T-helper 1 cell (primary cell): Measurements from ENCODE around the gene OR1L8.
"Not testable (repeated sequence)": the region's sequence is repeated elsewhere in the genome, so short reads cannot be mapped to it uniquely, and the experiment has no call there.

Experiments used
- DNase-seq, 5 donors: peaks; one replicate each; pipeline ENCODE4 v3.0.0-alpha.2; 2012 to 2020
- total RNA-seq, 4 donors: gene quantifications; one replicate each; lab custom pipeline; 2026; lab: John Stamatoyannopoulos, UW

The OR1L8 gene, protein sequence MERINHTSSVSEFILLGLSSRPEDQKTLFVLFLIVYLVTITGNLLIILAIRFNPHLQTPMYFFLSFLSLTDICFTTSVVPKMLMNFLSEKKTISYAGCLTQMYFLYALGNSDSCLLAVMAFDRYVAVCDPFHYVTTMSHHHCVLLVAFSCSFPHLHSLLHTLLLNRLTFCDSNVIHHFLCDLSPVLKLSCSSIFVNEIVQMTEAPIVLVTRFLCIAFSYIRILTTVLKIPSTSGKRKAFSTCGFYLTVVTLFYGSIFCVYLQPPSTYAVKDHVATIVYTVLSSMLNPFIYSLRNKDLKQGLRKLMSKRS
- 0 reads per million in 4 donors for total RNA-seq

DNA sequence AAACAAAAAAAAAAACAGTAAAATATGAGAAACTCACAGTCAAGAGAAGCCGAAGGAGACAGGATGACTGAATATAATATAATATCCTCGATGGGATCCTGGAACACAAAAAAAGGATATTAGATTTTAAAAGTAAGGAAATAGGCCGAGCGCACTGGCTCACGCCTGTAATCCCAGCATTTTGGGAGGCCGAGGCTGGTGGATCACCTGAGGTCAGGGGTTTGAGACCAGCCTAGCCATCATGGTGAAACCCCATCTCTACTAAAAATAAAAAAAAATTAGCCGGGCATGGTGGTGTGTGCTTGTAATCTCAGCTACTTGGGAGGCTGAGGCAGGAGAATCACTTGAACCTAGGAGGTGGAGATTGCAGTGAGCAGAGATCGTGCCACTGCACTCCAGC, at the start of gene OR1L8:
Gene OR1L8 (minus strand): TSS at position 101 of the 400 bp plus-strand sequence. CDS start 14,907 bp downstream, outside the sequence.
- DNase-seq: not testable (repeated sequence)

DNA sequence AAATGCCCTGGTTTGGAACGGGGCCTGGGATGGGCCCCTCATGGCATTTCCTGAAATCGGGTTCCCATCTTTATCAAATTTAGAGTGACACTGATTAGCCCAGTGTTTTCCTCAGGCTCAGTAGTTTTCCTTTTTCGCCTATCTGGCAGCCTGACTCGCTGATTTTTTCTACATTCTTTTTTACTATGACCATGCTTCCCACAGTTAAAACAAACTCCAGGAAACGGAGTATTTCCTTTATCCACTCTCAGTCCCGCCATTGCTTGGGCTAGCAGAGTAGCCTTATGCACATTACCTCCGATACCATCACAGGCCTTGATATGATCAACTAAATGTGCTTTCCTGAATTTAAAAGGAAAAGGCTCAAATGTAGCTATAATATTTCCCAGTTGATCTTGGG, 36.8 kb upstream of the OR1L8 start:
- DNase-seq: no peak

DNA sequence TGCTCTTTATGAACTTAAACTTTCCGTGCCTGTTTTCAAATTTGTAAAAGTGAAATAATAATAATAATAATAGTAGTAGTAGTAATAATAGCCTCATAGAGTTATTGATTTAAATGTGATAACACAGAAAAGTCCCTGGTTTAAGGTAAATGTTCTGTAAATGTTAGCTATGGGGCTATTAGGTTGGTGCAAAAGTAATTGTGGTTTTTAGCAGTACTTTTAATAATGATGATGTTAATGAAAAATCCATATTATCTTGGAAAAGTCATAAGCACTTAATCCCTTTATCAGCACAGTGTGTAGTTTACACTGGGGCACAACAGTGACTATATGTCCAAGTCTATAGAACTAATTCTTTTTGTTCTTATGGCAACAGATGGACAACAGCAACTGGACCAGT, 31.2 kb upstream of the OR1L8 start, which contains the start of gene OR1Q1:
Gene OR1Q1 (plus strand): TSS at position 377 of the 400 bp plus-strand sequence. CDS start 0 bp downstream, at position 377.
- DNase-seq: no peak

DNA sequence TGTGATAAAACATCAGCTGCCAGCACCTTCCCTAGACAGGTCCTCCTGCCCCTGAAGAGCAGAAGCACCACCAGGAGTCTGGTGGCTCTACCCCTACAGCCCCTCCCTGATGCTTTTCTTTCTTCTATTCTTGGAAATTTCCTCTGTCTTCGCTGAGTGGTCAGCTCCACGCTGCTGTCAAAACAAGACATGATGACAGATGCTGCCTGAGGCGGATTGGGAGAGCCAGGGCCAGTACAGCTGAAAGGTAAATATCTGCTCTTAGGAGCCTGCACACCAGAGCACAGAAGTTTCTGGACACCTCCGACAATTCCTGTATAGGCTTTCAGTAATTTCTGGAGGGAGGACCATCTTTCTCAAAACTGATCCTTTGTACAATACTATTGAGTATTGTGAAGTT, 26.6 kb upstream of the OR1L8 start:
- DNase-seq: no peak

DNA sequence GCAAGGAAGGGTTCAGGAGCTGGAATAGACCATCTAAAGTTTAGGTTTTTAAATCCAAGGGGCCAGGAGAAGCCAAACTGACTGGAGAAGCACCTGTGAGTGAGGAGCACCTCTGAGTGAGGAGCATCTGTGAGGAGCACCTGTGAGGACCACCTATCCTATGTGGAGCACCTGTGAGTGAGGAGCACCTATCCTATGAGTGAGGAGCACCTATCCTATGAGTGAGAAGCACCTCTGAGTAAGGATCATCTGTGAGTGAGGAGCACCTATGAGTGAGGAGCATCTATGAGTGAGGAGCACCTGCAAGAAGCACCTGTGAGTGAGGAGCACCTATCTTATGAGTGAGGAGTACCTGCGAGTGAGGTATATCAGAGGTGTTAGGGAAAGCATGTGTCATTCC, 23.4 kb upstream of the OR1L8 start:
- no peak for DNase-seq

DNA sequence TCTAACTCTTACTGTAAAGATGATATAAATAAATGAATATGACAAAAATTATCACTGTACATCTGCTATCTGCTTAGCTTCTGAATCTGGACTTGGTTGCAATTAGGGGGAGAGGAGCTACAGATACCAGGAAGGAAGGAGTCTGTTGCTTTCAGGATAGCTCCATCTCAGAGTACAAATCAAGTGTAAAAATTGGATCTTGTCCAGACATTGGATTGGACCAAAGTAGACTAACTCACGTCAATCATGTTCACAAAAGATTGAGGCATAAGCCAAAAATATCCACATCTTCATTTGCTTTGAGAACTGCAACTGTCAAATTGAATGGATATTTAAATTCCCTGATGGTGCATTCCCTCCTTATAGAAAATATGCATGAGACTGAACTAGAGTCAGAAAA, 22.5 kb upstream of the OR1L8 start:
- DNase-seq: no peak

DNA sequence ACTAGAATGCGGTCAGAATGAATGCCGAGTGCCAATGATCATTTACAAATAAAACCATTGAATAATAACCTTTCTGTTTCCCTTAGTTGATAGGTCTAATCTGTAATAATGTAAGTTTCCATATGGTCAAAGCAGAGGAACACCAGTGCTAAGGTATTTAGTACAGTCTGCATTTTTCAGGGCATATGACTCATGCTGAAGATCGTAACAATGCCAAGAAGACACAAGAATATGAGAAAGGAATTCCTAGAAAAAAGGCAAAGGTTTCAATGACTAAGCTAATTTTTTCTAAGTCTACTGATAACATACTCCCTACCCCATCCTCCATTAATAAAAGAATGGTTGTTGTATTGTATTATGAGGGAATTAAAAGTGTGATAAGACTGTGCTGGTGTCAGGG, 2.8 kb downstream of the OR1L8 start:
- DNase-seq: no peak

DNA sequence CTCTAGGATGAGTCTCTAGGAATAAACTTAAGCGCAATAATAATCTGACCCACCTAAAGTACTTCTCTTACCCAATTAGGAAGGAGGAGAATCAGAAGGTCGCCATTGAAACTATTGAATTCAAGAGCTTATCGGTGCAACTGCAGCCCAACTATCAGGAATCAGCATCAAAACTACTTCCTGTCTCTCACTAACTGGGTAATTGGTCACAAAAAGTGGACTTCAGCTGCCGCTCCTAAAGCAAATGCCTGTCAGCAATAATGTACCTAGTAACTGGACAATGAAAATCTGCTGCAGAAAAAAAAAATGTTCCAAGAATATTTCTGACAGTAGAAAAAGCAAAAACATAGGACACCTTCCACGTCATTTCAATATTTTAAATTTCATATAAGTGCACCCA, 3.3 kb downstream of the OR1L8 start:
- no peak for DNase-seq

DNA sequence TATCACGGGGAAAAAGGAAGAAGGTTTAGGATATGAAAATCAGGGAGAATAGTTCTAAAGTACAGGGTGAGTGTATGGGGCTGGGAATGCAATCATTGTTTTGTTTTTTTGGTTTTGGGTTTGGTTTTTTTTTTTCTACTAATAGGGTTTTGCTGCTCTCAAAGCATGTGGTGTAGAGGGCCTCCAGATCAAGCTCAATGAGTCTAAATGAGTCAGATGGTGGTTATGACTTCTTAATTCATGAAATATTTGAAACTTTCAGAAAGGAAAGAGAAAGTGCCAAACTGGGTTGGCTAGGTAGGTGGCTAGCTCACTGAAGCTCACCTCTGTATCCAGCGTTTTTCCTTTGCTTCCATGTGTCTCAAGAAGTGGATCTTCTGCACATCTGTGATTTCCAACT, 10.7 kb downstream of the OR1L8 start:
- DNase-seq: no peak

DNA sequence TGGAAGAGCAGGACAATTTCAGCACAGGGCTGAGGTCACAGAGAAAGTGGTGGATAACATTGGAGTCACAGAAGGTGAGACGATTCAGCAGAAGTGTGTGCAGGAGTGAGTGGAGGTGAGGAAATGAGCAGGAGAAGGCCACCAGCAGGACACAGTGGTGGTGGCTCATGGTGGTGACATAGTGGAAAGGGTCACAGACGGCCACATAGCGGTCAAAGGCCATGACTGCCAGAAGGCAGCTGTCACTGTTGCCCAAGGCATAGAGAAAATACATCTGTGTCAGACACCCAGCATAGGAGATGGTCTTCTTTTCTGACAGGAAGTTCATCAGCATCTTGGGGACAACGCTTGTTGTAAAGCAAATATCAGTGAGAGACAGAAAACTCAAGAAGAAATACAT, 15.3 kb downstream of the OR1L8 start:
- DNase-seq: no peak

DNA sequence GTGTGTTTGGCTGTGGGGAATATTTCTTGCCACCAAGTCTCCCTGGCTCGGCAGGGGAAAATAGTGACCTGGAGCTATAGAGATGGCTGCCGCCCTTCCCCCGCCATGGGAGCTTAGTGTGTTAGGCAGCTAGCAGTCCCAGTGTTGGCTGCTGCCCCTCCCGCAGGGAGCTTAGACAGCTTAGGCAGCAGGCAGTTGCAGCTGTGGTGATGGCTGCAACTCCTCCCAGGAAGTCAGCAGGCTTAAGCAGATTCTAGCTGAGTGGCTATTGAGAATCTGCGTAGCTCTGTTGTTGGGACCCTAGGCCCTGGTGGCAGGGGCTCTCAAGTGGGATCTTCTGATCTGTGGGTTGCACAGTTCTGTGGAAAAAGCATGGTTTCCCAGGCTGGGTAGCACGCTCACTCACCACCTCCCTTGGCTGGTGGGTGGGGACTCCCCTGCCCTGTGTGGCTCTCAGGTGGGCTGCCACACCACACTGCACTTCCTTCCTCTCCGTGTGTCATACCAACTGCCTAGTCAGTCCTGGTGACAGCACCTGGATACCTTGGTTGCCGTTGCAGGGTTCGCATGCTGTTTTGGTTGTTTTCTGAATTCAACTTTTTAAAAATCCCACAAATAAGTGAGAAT, 20.9 kb downstream of the OR1L8 start:
- DNase-seq: no peak

DNA sequence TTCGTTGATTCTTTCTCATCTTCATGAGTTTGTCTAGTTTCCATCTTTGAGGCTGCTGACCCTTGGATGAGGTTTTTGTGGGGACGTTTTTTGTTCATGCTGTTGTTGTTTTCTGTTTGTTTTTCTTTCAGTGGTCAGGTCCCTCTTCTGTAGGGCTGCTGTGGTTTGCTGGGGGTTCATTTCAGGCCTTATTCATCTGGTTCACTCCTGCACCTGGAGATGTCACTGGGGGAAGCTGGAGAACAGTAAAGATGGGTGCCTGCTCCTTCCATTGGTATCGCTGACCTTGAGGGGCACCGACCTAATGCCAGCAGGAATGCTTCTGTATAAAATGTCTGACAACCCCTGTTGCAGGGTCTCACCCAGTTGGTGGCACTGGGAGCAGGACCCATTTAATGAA, 21.7 kb downstream of the OR1L8 start:
- no peak for DNase-seq

DNA sequence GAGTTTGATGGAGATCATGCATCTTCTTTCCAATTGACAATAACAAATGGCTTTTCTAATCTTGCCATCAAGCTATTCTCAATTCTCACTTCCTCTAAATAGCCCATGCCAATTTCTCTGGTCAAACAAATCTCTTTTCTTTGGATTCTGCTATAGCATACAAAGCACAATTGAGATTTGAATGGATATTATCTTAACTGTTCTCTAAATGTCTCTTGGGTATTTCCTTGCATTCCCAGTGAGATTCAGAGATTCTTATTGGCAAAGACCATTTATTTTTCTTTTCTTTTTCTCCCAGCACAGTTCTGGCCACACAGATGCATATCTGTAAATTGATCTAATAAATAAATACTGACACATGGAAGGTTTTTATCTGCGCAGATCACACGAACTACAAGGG, 30.4 kb downstream of the OR1L8 start, which contains the start of gene OR1N2:
Gene OR1N2 (plus strand): TSS at position 301 of the 400 bp plus-strand sequence. CDS start 100 bp downstream, outside the sequence.
- DNase-seq: no peak

DNA sequence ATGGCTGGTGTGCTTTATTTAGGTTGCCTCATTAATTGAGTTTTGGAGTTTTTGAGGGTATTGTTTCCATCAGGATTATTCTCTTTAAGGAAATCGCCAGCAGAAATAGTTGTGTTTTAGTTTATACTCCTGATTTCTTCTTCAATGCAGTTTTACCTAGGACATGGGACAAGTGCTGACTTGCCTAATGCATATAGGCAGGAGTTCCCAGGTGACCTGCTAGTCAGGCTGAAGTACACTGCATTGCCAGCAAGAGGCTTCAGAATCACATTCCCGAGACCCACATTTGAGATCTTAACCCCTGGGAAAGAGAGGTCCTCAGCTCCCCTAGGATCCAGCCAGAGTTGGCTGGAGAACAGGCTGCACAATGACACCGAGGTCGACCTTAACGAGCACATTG, 31.8 kb downstream of the OR1L8 start:
- no peak for DNase-seq

DNA sequence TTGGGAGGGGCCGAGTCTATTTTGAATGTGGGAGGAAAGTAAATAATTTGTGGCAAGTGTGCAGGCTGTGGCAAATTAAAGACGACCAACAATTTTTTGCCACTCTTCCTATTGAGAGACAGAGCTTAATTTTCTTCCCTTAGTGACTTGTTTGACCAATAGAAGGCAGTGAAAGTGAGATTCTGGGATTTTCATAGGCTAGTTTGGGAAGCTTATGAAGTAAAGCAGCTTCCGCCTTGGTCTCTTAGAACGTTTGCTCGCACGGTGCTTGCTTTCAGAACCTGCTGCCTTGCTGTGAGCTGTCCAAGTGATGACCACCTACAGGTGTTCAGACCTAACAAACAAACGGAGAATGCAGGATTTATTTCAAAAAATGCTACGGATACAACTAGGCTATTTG, 37.0 kb downstream of the OR1L8 start:
- no peak for DNase-seq

DNA sequence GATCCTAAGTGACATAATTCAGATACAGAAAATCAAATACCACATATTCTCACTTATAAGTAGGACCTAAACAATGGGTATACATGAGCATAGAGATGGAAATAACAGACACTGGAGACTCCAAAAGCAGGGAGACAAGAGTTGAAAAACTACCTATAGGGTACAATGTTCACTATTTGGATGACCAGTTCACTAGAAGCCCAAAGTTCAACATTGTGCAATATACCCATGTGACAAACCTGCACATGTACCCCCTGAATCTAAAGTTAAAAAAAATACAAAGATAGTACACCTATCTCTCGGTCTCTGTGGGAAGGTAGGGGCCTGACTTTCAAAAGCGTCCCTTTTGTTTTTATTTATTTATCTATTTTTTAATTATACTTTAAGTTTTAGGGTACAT, 44.4 kb downstream of the OR1L8 start:
- DNase-seq: no peak

DNA sequence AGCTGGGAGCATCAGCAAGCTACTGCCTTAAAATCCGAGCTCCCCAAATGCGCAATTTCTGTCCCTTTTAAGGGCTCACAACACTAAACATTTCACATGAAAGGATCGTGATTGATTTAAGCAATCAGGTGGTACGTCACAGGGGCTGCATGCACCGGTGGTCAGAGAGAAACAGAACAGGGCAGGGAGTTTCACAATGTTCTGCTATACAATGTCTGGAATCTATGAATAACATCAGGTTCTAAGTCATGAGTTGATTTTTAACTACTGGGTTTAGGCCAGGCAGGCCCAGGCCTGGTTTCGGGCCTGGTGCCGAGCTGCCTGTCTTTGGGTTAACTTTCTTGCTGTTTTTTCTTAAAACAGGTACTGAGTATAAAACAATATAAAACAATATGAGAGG, 46.1 kb downstream of the OR1L8 start:
- DNase-seq: not testable (repeated sequence)

DNA sequence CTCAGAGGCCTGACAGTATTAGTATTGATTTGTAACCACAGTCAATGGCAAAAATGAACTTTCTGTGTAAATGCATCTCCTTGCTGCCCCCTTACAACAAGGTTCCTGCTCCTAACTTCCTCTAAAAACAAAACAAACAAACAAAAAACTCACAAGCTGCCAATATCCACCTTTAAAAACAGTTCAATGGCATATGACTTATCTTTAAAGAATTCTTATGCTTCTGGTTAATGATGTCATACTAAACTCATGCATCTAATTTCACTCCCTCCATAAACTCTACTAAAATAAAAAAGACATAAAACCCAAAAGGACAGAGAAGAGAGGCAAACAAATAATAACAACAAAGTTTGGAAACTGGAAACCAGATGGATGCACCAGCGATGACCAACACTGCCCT, 47.0 kb downstream of the OR1L8 start:
- no peak for DNase-seq

DNA sequence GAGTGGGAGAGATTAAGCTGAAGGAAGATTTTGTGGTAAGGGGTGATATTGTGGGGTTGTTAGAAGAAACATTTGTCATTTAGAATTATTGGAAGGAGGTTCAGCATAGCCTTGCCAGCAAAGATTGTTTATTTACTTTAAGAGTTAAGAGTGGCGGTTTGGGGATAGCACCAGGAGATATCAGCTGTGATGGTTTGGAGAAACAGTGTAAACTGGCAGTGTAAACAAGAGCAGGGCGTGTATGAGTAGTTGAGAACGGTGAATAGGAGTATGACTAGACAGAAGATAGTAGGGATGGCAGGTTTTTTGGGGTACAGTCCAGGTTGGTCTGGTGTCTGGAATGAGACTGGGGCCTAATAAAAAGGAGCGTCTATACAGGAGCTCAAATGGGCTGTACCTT, 52.0 kb downstream of the OR1L8 start:
- DNase-seq: not testable (repeated sequence)

DNA sequence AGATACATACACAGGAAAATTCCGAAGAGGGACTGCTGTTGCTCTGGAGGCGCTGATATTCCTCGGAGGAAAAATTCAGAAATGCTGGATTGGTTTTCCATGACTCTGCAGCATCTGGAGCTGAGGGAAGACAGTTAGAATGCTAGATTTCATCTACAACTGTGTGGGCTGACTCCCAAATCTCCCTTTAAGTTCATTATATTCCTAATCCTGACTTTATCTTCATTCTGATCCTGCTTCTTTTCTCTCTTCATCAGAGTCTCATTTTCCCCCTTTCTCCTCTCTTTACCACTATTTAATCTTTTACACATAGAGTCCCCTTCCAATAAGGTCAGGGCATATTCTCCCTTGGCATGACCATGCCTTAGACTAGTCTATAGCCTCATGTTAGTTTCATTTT, 56.0 kb downstream of the OR1L8 start, which contains the start of gene OR1N1:
Gene OR1N1 (minus strand): TSS at position 101 of the 400 bp plus-strand sequence. CDS start 0 bp downstream, at position 101.
- DNase-seq: no peak

DNA sequence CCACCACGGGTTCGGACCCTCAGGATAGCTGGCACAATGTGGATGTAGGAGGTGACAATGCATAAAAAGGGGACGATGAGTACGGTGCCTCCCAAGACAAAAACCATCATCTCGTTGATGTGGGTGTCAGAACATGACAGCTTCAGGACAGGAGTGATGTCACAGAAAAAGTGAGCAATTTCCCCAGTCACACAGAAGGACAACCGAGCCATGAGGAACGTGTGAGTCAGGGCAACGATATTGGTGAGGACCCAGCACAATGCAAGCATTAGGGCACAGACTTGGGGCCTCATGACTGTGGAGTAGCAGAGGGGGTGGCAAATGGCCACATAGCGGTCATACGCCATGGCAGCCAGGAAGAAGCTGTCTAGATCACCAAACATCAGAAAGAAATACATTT, 56.6 kb downstream of the OR1L8 start:
- no peak for DNase-seq

DNA sequence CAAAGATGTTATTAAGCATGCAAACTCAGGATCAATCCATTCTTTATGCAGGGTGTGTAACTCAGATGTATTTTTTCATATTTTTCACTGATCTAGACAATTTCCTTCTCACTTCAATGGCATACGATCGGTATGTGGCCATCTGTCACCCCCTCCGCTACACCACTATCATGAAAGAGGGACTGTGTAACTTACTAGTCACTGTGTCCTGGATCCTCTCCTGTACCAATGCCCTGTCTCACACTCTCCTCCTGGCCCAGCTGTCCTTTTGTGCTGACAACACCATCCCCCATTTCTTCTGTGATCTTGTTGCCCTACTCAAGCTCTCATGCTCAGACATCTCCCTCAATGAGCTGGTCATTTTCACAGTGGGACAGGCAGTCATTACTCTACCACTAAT, 63.8 kb downstream of the OR1L8 start:
- DNase-seq: no peak

DNA sequence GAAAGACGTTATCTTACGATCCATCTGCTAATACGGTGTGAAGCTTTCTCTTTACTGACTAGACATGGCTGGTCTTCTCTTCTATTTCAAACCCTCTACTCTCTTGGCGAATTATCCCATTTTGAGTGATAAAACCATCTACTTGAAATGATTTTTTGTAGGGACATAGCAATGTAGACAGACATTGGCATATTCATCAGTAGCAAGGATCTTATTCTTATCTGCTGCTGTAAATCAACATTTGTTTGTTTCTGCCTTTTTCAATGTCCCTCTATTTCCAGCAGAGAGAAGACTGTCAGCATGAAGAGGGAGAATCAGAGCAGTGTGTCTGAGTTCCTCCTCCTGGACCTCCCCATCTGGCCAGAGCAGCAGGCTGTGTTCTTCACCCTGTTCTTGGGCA, 64.3 kb downstream of the OR1L8 start, which contains the start of gene OR1J4:
Gene OR1J4 (plus strand): TSS at position 301 of the 400 bp plus-strand sequence. CDS start 0 bp downstream, at position 301.
- no peak for DNase-seq

DNA sequence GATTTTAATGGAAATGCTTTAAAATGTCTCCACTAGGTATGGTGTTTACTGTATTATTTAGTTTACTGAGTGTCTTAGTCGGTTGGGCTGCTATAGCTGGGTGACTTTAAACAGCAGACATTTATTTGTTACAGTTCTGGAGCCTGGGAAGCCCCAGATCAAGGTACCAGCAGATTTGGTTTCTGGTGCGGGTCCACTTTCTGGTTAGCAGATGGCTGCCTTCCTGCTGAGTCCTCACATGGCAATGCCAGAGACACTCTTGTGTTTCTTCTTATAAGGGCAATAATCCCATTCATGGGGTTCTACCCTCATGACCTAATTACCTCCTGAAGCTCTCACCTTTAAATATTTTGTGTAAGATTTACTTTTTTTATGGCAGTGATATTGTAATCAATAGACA, 65.0 kb downstream of the OR1L8 start:
- DNase-seq: no peak
